ENCODE results near the gene ZKSCAN1. TPM values are rescaled to one million over a fixed set of nuclear protein-coding genes. Genes with fewer than 3 reads are reported as not detected.

Gene ZKSCAN1
- polyA plus RNA-seq, 3 donors, result 10.4 to 24.3 (median 10.7) TPM

GRCh38 chr7:100017300-100017699 lies 1.9 kb downstream of the ZKSCAN1 start:
- H3K79me2 ChIP-seq (ENCODE audit: insufficient read depth, low read length), result peaks cover 69% of the 10 kb centered on the region
- H4K20me1 ChIP-seq (ENCODE audit: insufficient read depth, low read length), result peaks cover 16% of the 10 kb centered on the region
- H3K9me3 ChIP-seq (replicated peaks in 1 of 2; ENCODE audit: control insufficient read depth in 1 of 2, insufficient read depth in 1 of 2, low read length in 2 of 2), result no peaks in the 10 kb centered on the region
- peaks cover 0 to 19% of the 10 kb centered on the region in 2 donors for H3K36me3 ChIP-seq (replicated peaks in 1 of 2; ENCODE audit: control insufficient read depth in 1 of 2, insufficient read depth in 2 of 2, low read length in 2 of 2)
- TF ChIP-seq, protein P1, sequence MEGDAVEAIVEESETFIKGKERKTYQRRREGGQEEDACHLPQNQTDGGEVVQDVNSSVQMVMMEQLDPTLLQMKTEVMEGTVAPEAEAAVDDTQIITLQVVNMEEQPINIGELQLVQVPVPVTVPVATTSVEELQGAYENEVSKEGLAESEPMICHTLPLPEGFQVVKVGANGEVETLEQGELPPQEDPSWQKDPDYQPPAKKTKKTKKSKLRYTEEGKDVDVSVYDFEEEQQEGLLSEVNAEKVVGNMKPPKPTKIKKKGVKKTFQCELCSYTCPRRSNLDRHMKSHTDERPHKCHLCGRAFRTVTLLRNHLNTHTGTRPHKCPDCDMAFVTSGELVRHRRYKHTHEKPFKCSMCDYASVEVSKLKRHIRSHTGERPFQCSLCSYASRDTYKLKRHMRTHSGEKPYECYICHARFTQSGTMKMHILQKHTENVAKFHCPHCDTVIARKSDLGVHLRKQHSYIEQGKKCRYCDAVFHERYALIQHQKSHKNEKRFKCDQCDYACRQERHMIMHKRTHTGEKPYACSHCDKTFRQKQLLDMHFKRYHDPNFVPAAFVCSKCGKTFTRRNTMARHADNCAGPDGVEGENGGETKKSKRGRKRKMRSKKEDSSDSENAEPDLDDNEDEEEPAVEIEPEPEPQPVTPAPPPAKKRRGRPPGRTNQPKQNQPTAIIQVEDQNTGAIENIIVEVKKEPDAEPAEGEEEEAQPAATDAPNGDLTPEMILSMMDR (IDR thresholded peaks at IDR 0.05), result no peak
- no peaks in the 10 kb centered on the region for H3K27me3 ChIP-seq (ENCODE audit: control insufficient read depth in 2 of 2, insufficient read depth in 2 of 2, low read length in 2 of 2)
- Mint-ChIP-seq H3K9me3 (no peaks in the 10 kb centered on the region), H3K4me1 (peaks cover 43% of the 10 kb centered on the region), H3K27me3 (ENCODE audit: low read depth in 3 of 3) (no peaks in the 10 kb centered on the region), H3K4me3 (no peak overlapping the region), H3K27ac (peak overlapping the region in 5 of 7 donors; percentile 21 to 79 (median 58)), H3K36me3 (peaks cover 20 to 31% of the 10 kb centered on the region in 2 donors)
- WGBS (ENCODE audit: insufficient coverage), result 93% methylated on average over 6 of the region's 11 CpGs
- H3K4me1 ChIP-seq (ENCODE audit: control insufficient read depth in 1 of 2, insufficient read depth in 2 of 2, low read length in 2 of 2), result peaks cover 26 to 35% of the 10 kb centered on the region in 2 donors
- H3K4me2 ChIP-seq (replicated peaks; ENCODE audit: extremely low read depth, low read length, poor library complexity, severe bottlenecking), result no peak overlapping the region
- no peak overlapping the region for H3K4me3 ChIP-seq (replicated peaks in 1 of 3; ENCODE audit: low read depth in 2 of 3, low read length in 3 of 3)
- H3K9ac ChIP-seq (ENCODE audit: insufficient read depth, low read length, poor library complexity, severe bottlenecking), result no peak overlapping the region
- H2AFZ ChIP-seq (ENCODE audit: insufficient read depth, low read depth, low read length, poor library complexity, severe bottlenecking), result no peak overlapping the region
- peak overlapping the region in 1 of 2 donors; percentile 11 for H3K27ac ChIP-seq (ENCODE audit: low read depth in 1 of 2, low read length in 2 of 2)
- intact Hi-C loops (cut with micrococcal nuclease), result loop anchor here (10.0 kb wide), 1 partner anchor 68 kb away; the partner anchor contains the start of genes COPS6 (in 2 of the 2) and ZNF3 (in 2 of the 2)
- no peak for DNase-seq

DNA sequence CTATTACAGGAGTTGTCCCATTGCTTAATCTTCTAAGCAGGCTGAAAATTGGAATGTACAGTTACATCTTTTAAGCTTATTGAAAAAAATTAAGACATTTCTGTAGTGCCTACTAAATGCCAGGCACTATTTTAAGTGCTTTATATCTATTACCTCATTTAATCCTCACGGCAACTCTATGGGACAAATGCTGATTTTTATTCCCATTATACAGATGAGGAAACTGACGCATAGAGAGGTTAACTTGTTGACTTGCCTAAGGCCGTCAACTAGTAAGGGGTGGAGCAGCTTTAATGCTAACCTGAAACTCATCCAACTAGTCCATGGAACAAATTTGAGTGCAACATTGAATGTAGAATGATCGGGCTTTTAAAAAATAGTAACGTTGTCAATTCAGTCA lies 2.5 kb downstream of the ZKSCAN1 start:
- no peak for DNase-seq
- Histone ChIP-seq H3K79me2 (ENCODE audit: insufficient read depth, low read length) (peaks cover 75% of the 10 kb centered on the region), H3K27ac (ENCODE audit: low read depth in 1 of 2, low read length in 2 of 2) (peak overlapping the region in 1 of 2 donors; percentile 11), H4K20me1 (ENCODE audit: insufficient read depth, low read length) (peaks cover 20% of the 10 kb centered on the region), H3K4me2 (replicated peaks; ENCODE audit: extremely low read depth, low read length, poor library complexity, severe bottlenecking) (no peak overlapping the region), H3K36me3 (replicated peaks in 1 of 2; ENCODE audit: control insufficient read depth in 1 of 2, insufficient read depth in 2 of 2, low read length in 2 of 2) (peaks cover 5 to 25% of the 10 kb centered on the region in 2 donors), H3K4me1 (ENCODE audit: control insufficient read depth in 1 of 2, insufficient read depth in 2 of 2, low read length in 2 of 2) (peaks cover 21 to 29% of the 10 kb centered on the region in 2 donors), H3K9ac (ENCODE audit: insufficient read depth, low read length, poor library complexity, severe bottlenecking) (no peak overlapping the region), H3K9me3 (replicated peaks in 1 of 2; ENCODE audit: control insufficient read depth in 1 of 2, insufficient read depth in 1 of 2, low read length in 2 of 2) (no peaks in the 10 kb centered on the region), H3K27me3 (ENCODE audit: control insufficient read depth in 2 of 2, insufficient read depth in 2 of 2, low read length in 2 of 2) (no peaks in the 10 kb centered on the region), H3K4me3 (replicated peaks in 1 of 3; ENCODE audit: low read depth in 2 of 3, low read length in 3 of 3) (no peak overlapping the region), H2AFZ (ENCODE audit: insufficient read depth, low read depth, low read length, poor library complexity, severe bottlenecking) (no peak overlapping the region)
- H3K36me3 Mint-ChIP-seq, result peaks cover 24 to 37% of the 10 kb centered on the region in 2 donors
- H3K4me3 Mint-ChIP-seq, result no peak overlapping the region
- peak overlapping the region in 1 of 7 donors; percentile 16 for H3K27ac Mint-ChIP-seq
- TF ChIP-seq, protein P1 (IDR thresholded peaks at IDR 0.05), result no peak
- H3K4me1 Mint-ChIP-seq, result peaks cover 37% of the 10 kb centered on the region
- intact Hi-C loops (cut with micrococcal nuclease), result loop anchor here (10.0 kb wide), 1 partner anchor 67 kb away; the partner anchor contains the start of genes COPS6 (in 2 of the 2) and ZNF3 (in 2 of the 2)
- 100% methylated on average over 2 of the region's 5 CpGs for WGBS (ENCODE audit: insufficient coverage)
- no peaks in the 10 kb centered on the region for H3K27me3 Mint-ChIP-seq (ENCODE audit: low read depth in 3 of 3)
- H3K9me3 Mint-ChIP-seq, result no peaks in the 10 kb centered on the region
